T-helper 1 cell treated with Interleukin-12 subunit alpha and Interleukin-12 subunit beta and Interleukin-4 antibody, amounts not matched to agents 30 μg/mL and 1 μg/mL, for 36 hours (primary cell): ENCODE measurements around the gene ALAD.
"Not testable (repeated sequence)": the region's sequence is repeated elsewhere in the genome, so short reads cannot be mapped to it uniquely, and the experiment has no call there.

Source experiments
- H3K27ac Mint-ChIP-seq: one replicate; pipeline ENCODE4 v1.8.0; 2021; ENCODE audit warnings: mild to moderate bottlenecking, mixed read lengths
- H3K27me3 Mint-ChIP-seq: one replicate; pipeline ENCODE4 v1.8.0; 2021; ENCODE audit warnings: low read depth, mixed read lengths
- H3K36me3 Mint-ChIP-seq: one replicate; pipeline ENCODE4 v1.8.0; 2021; ENCODE audit warnings: low read depth, mixed read lengths
- H3K4me1 Mint-ChIP-seq: one replicate; pipeline ENCODE4 v1.8.0; 2021; ENCODE audit warnings: low read depth, mixed read lengths
- H3K4me3 Mint-ChIP-seq: one replicate; pipeline ENCODE4 v1.8.0; 2021; ENCODE audit warnings: mild to moderate bottlenecking, moderate library complexity, mixed read lengths
- H3K9me3 Mint-ChIP-seq: one replicate; pipeline ENCODE4 v1.8.0; 2021; ENCODE audit warnings: mixed read lengths

Gene ALAD

DNA sequence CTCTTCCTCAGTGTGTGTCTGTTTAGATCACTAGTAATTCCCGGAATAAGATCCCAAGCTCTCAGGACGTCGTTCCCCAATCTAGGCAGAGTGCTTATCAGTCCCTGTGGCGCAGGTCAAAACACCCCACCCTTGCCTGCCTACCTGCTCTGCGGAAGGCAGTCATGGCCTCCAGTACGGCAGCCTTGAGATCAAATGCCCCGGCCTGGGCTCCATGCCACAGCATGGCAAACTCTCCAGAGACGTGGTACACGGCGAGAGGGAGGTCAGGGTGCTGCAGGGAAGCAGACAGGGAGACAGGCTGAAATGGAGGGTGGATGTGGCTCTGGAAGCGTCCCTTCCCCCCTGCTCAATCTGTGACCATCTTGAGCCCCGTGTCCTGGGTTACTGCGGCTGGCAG is 12.3 kb downstream of the ALAD start:
- Mint-ChIP-seq H3K9me3 (no peaks in the 10 kb centered on the region), H3K4me3 (no peak overlapping the region), H3K36me3 (peaks cover 13% of the 10 kb centered on the region), H3K27me3 (no peaks in the 10 kb centered on the region), H3K4me1 (no peaks in the 10 kb centered on the region), H3K27ac (no peak overlapping the region)

DNA sequence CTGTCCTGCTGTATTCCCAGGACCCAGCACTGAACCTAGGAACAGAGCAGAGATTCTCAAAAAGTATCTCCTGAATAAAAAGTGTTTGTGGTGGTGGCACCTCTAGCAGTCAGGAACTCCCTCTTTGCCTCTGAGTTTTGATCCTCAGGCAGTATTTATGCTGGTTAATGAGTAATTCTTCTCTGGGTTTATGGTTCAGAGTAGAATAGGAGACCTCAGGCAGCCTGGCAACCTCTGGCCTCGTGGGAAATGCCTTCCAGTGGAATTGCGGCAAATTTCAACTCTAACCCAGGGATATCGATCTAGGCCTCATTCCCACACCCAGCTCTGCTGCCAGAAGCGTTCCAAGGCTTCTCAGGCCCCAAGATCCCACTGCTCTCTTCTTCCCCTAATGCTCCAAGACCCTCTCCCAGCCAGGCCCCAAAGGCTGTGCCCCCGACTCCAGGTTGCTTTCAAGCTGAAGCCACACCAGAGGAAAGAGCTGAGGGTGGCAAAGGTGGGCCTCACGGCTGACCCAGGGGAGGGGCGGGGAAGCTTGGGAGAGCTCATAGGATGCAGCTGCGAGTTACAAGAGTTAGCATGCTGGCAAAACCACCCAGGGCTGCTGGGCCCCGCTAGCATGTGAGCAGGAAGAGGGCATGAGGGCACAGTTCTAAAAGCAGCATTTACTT is 13.4 kb downstream of the ALAD start:
- H3K27me3 Mint-ChIP-seq = no peaks in the 10 kb centered on the region
- H3K4me1 Mint-ChIP-seq = no peaks in the 10 kb centered on the region
- peaks cover 13% of the 10 kb centered on the region for H3K36me3 Mint-ChIP-seq
- H3K4me3 Mint-ChIP-seq = no peak overlapping the region
- no peak overlapping the region for H3K27ac Mint-ChIP-seq
- H3K9me3 Mint-ChIP-seq = no peaks in the 10 kb centered on the region

- H3K27ac Mint-ChIP-seq = no peak overlapping the region
- H3K9me3 Mint-ChIP-seq = no peaks in the 10 kb centered on the region
These were observed 14.3 kb downstream of the ALAD start for GRCh38 chr9:113386571-113387393.

DNA sequence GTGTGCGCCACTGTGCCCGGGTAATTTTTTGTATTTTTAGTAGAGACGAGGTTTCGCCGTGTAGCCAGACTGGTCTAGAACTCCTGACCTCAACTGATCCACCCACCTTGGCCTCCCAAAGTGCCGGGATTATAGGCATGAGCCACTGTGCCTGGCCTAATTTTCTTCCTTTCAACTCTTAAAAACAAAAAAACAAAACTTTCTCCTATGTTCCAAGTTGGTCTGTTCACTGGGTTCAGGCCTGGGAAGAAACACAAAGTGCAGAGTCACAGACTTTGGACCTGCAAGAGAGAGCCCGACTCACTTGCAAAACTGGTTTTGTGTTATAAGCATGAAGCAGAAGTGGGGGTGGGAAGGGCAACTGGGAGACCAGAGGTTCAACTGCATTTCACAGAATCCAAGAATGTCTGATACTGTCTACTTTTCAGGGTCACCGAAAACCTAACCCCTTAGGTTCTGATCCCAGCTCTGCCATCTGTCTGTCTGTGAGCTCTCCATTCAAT is 19.1 kb downstream of the ALAD start:
- H3K4me3 Mint-ChIP-seq = no peak overlapping the region
- H3K27ac Mint-ChIP-seq = no peak overlapping the region
- H3K4me1 Mint-ChIP-seq = peaks cover 4% of the 10 kb centered on the region
- no peaks in the 10 kb centered on the region for H3K9me3 Mint-ChIP-seq
- H3K27me3 Mint-ChIP-seq = no peaks in the 10 kb centered on the region
- peaks cover 5% of the 10 kb centered on the region for H3K36me3 Mint-ChIP-seq

More at GRCh38 chr9:113386571-113387393, 14.3 kb downstream of the ALAD start:
- no peak overlapping the region for H3K4me3 Mint-ChIP-seq
- peaks cover 13% of the 10 kb centered on the region for H3K36me3 Mint-ChIP-seq
- H3K4me1 Mint-ChIP-seq = no peaks in the 10 kb centered on the region
- no peaks in the 10 kb centered on the region for H3K27me3 Mint-ChIP-seq

- H3K4me1 Mint-ChIP-seq, H3K27me3 Mint-ChIP-seq, H3K4me3 Mint-ChIP-seq, H3K36me3 Mint-ChIP-seq, H3K27ac Mint-ChIP-seq, H3K9me3 Mint-ChIP-seq: not testable (repeated sequence)
These were observed 19.6 kb downstream of the ALAD start for GRCh38 chr9:113381441-113381840.

- H3K4me1 Mint-ChIP-seq = peaks cover 4% of the 10 kb centered on the region
- no peaks in the 10 kb centered on the region for H3K9me3 Mint-ChIP-seq
- no peak overlapping the region for H3K27ac Mint-ChIP-seq
- H3K4me3 Mint-ChIP-seq = no peak overlapping the region
- no peaks in the 10 kb centered on the region for H3K27me3 Mint-ChIP-seq
- H3K36me3 Mint-ChIP-seq = peaks cover 1% of the 10 kb centered on the region
These were observed 20.2 kb downstream of the ALAD start for GRCh38 chr9:113380869-113381378.

DNA sequence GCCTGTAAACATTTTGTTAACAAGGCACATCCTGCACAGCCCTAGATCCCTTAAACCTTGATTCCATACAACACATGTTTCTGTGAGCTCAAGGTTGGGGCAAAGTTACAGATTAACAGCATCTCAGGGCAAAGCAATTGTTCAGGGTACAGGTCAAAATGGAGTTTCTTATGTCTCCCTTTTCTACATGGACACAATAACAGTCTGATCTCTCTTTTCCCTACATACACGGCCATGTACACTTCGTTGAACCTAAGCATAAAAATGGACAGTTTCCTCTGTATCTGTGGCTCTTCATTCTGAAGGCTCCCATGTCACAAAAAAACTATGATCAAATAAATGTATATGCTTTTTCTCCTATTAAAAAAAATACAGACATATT is 21.3 kb downstream of the ALAD start:
- H3K4me1 Mint-ChIP-seq = peaks cover 14% of the 10 kb centered on the region
- H3K36me3 Mint-ChIP-seq, H3K27ac Mint-ChIP-seq, H3K4me3 Mint-ChIP-seq, H3K9me3 Mint-ChIP-seq, H3K27me3 Mint-ChIP-seq: not testable (repeated sequence)

DNA sequence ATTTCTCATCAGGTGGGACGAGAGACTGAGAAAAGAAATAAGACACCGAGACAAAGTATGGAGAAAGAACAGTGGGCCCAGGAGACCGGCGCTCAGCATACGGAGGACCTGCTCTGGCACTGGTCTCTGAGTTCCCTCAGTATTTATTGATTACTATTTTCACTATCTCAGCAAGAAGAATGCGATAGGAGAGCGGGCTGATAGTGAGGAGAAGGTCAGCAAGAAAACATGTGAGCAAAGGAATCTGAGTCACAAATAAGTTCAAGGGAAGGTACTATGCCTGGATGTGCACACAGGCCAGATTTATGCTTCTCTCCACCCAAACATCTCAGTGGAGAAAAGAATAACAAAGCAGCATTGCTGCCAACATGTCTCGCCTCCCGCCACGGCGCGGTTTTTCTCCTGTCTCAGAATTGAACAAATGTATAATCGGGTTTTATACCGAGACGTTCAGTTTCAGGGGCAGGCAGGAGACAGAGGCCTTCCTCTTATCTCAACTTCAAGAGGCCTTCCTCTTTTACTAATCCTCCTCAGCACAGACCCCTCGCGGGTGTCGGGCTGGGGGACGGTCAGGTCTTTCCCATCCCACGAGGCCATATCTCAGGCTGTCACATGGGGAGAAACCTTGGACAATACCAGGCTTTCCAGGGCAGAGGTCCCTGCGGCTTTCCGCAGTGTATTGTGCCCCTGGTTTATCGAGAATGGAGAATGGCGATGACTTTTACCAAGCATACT is 21.8 kb downstream of the ALAD start:
- peaks cover 17% of the 10 kb centered on the region for H3K4me1 Mint-ChIP-seq
- H3K27ac Mint-ChIP-seq, H3K4me3 Mint-ChIP-seq: not testable (repeated sequence)

DNA sequence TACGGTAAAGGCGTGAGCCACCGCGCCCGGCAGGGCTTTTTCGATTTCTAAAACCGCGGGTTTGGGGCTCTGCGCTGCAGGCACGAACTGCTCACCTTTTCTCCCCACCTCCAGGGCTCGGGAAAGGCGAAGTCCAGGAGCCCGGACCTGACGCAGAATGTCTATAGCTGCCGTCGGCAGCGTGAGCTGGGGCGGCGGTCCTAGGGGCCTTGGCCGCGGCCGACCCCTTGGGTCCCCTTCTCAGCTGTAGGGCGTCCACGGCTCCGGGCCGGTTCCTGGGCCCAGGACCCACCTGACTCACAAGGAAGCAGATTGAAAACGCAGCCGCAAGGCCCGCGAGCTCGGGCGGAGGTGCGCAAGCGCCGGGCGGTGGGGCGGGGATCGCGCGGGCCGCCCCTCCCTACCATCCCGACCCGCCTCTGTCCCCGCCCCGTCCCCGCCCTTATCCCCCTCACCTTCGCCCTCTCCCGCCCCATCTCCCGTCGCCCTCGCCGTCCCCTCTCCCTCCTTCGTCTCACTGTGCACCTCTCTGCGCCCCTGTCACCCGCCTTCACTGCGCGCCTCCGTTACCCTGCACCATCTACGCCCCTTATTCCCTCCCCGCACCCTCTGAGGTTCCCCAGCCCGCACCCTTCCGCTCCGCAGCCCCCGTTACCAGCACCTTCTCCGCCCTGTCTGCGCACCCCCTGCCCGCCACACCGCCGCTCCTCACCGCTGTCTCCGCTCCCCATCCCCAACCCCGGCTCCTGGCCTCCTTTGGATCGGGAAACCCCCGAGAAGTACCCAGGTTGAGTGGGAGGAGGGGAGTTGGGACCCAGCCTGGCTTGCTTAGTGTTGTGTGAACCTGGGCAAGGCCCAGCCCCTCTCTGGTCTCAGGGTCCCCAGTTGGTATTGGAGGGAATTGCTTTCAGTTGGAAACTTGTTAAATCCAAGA is 24.2 kb downstream of the ALAD start, which contains the start of gene HDHD3:
Gene HDHD3 (minus strand): TSS at position 353 of the 934 bp plus-strand sequence. CDS start 2,632 bp downstream, outside the sequence.
- peak within 1 kb of the TSS; percentile 73 for H3K27ac Mint-ChIP-seq
- H3K9me3 Mint-ChIP-seq = no peaks in the 10 kb centered on the region
- H3K4me1 Mint-ChIP-seq = peaks cover 17% of the 10 kb centered on the region
- peaks cover 7% of the 10 kb centered on the region for H3K36me3 Mint-ChIP-seq
- H3K4me3 Mint-ChIP-seq = peak within 1 kb of the TSS; percentile 90
- no peaks in the 10 kb centered on the region for H3K27me3 Mint-ChIP-seq

More for the DNA sequence above, 21.8 kb downstream of the ALAD start:
- not testable (repeated sequence) for H3K27me3 Mint-ChIP-seq, H3K36me3 Mint-ChIP-seq, H3K9me3 Mint-ChIP-seq

GRCh38 chr9:113375057-113376023 is 25.7 kb downstream of the ALAD start:
- Mint-ChIP-seq H3K4me1 (peaks cover 13% of the 10 kb centered on the region), H3K27ac (peak overlapping the region; percentile 68), H3K36me3 (peaks cover 7% of the 10 kb centered on the region), H3K27me3 (no peaks in the 10 kb centered on the region), H3K4me3 (peak overlapping the region; percentile 79), H3K9me3 (no peaks in the 10 kb centered on the region)

- H3K9me3 Mint-ChIP-seq = no peaks in the 10 kb centered on the region
- no peaks in the 10 kb centered on the region for H3K27me3 Mint-ChIP-seq
- no peak overlapping the region for H3K27ac Mint-ChIP-seq
- peaks cover 13% of the 10 kb centered on the region for H3K4me1 Mint-ChIP-seq
- peaks cover 8% of the 10 kb centered on the region for H3K36me3 Mint-ChIP-seq
- H3K4me3 Mint-ChIP-seq = no peak overlapping the region
These were observed 27.2 kb downstream of the ALAD start for GRCh38 chr9:113373676-113374392.

- H3K27ac Mint-ChIP-seq = no peak overlapping the region
- no peaks in the 10 kb centered on the region for H3K9me3 Mint-ChIP-seq
- no peak overlapping the region for H3K4me3 Mint-ChIP-seq
- no peaks in the 10 kb centered on the region for H3K27me3 Mint-ChIP-seq
- H3K36me3 Mint-ChIP-seq = peaks cover 12% of the 10 kb centered on the region
- H3K4me1 Mint-ChIP-seq = peaks cover 13% of the 10 kb centered on the region
These were observed 27.8 kb downstream of the ALAD start for GRCh38 chr9:113373256-113373655.
